Mesothelial cell of epicardium (in vitro differentiated cells): ENCODE data around the gene KCNT2. TPM values are rescaled to one million over a fixed set of nuclear protein-coding genes. Genes with fewer than 3 reads are reported as not detected.
"Not testable (repeated sequence)": the region's sequence is repeated elsewhere in the genome, so short reads cannot be mapped to it uniquely, and the experiment has no call there.

ENCODE experiments used
- DNase-seq, 2 experiments: peaks; one replicate each; pipeline ENCODE4 v3.0.0; 2021; ENCODE audit warnings: low spot score in 2 of 2; ENCODE audit not compliant: unreplicated experiment in 2 of 2
- H3K27ac Mint-ChIP-seq: 2 replicates; pipeline ENCODE4 v1.8.0; 2021; ENCODE audit warnings: mixed read lengths
- H3K27me3 Mint-ChIP-seq: 2 replicates; pipeline ENCODE4 v1.8.0; 2021; ENCODE audit warnings: low read depth, mixed read lengths
- H3K36me3 Mint-ChIP-seq: 2 replicates; pipeline ENCODE4 v1.8.0; 2021; ENCODE audit warnings: mixed read lengths
- H3K4me1 Mint-ChIP-seq: 2 replicates; pipeline ENCODE4 v1.8.0; 2021; ENCODE audit warnings: mixed read lengths
- H3K4me3 Mint-ChIP-seq: 2 replicates; pipeline ENCODE4 v1.8.0; 2021; ENCODE audit warnings: mild to moderate bottlenecking, moderate library complexity, mixed read lengths
- H3K9me3 Mint-ChIP-seq: 2 replicates; pipeline ENCODE4 v1.8.0; 2021; ENCODE audit warnings: mixed read lengths
- total RNA-seq: library from RNA; stranded (reverse); gene quantifications from 3 replicates; pipeline ENCODE4 v1.2.1, GENCODE V29; 2021
- TF ChIP-seq, protein P1 (sequence below): fragments of 200-600 bp; sonication (generic); IDR thresholded peaks from one replicate; pipeline ENCODE4 v1.5.0; 2021; ENCODE audit warnings: antibody characterized with exemption; ENCODE audit not compliant: unreplicated experiment

The KCNT2 gene
- total RNA-seq, 1 donor from 2014 or later: 25.6 TPM

DNA sequence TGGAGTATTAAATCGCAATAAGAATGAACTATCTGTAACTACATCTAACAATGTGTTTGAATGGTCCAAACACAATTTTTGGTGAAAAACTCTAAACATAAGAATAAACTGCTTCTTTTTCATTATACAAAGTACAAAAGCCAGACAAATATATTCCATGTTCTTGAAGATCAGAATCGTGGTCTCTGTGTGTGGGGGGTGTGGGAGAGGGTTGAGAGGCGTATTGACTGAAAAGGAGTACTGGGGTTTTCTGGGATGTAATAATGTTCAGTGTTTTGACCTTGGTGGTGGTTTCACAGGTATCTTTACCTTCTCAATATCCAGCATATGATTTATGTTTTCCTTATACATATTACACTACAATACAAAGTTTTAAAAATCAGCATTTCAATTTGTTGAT lies 42.8 kb upstream of the KCNT2 start:
- peaks cover 9% of the 10 kb centered on the region for H3K4me1 Mint-ChIP-seq
- no peaks in the 10 kb centered on the region for H3K36me3 Mint-ChIP-seq
- no peak overlapping the region for H3K4me3 Mint-ChIP-seq
- TF ChIP-seq, protein P1, sequence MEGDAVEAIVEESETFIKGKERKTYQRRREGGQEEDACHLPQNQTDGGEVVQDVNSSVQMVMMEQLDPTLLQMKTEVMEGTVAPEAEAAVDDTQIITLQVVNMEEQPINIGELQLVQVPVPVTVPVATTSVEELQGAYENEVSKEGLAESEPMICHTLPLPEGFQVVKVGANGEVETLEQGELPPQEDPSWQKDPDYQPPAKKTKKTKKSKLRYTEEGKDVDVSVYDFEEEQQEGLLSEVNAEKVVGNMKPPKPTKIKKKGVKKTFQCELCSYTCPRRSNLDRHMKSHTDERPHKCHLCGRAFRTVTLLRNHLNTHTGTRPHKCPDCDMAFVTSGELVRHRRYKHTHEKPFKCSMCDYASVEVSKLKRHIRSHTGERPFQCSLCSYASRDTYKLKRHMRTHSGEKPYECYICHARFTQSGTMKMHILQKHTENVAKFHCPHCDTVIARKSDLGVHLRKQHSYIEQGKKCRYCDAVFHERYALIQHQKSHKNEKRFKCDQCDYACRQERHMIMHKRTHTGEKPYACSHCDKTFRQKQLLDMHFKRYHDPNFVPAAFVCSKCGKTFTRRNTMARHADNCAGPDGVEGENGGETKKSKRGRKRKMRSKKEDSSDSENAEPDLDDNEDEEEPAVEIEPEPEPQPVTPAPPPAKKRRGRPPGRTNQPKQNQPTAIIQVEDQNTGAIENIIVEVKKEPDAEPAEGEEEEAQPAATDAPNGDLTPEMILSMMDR: no peak
- H3K27me3 Mint-ChIP-seq: no peaks in the 10 kb centered on the region
- no peak overlapping the region for H3K27ac Mint-ChIP-seq
- no peak for DNase-seq
- no peaks in the 10 kb centered on the region for H3K9me3 Mint-ChIP-seq

DNA sequence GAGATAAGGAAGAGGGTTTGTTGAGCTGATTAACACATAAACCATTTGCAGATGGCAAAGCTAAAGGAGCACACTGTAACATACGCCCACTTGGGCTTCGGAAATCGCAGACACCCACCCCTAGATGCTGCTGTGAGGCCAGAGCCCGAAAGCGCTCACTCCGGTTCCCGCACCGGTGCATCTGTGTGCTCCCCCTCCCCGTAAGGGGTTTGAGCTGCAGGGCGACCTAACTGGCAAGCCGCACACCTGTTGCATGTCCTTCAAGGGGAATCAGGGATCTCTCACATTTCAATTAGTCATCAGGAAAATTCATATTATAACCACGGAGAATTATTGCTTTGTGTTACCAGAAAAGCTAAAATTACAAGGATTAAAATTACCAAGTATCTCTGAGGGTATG lies 42.2 kb upstream of the KCNT2 start:
- Mint-ChIP-seq H3K27ac (no peak overlapping the region), H3K27me3 (no peaks in the 10 kb centered on the region), H3K4me1 (peaks cover 9% of the 10 kb centered on the region), H3K9me3 (no peaks in the 10 kb centered on the region), H3K4me3 (no peak overlapping the region), H3K36me3 (no peaks in the 10 kb centered on the region)
- no peak for DNase-seq
- TF ChIP-seq, protein P1: no peak

GRCh38 chr1:196649990-196650389 lies 41.8 kb upstream of the KCNT2 start:
- DNase-seq: no peak
- no peaks in the 10 kb centered on the region for H3K36me3 Mint-ChIP-seq
- TF ChIP-seq, protein P1: no peak
- no peak overlapping the region for H3K4me3 Mint-ChIP-seq
- no peaks in the 10 kb centered on the region for H3K27me3 Mint-ChIP-seq
- peaks cover 9% of the 10 kb centered on the region for H3K4me1 Mint-ChIP-seq
- H3K27ac Mint-ChIP-seq: no peak overlapping the region
- no peaks in the 10 kb centered on the region for H3K9me3 Mint-ChIP-seq

- H3K4me3 Mint-ChIP-seq: no peak overlapping the region
- H3K27ac Mint-ChIP-seq: no peak overlapping the region
- no peaks in the 10 kb centered on the region for H3K27me3 Mint-ChIP-seq
- no peak for DNase-seq
- H3K36me3 Mint-ChIP-seq: no peaks in the 10 kb centered on the region
- H3K4me1 Mint-ChIP-seq: no peaks in the 10 kb centered on the region
- TF ChIP-seq, protein P1: no peak
- no peaks in the 10 kb centered on the region for H3K9me3 Mint-ChIP-seq
These were observed 32.7 kb upstream of the KCNT2 start for GRCh38 chr1:196640976-196641375.

GRCh38 chr1:196639291-196639690 lies 31.1 kb upstream of the KCNT2 start:
- not testable (repeated sequence) for DNase-seq, H3K36me3 Mint-ChIP-seq, H3K27me3 Mint-ChIP-seq, H3K9me3 Mint-ChIP-seq, H3K27ac Mint-ChIP-seq, H3K4me3 Mint-ChIP-seq, H3K4me1 Mint-ChIP-seq

DNA sequence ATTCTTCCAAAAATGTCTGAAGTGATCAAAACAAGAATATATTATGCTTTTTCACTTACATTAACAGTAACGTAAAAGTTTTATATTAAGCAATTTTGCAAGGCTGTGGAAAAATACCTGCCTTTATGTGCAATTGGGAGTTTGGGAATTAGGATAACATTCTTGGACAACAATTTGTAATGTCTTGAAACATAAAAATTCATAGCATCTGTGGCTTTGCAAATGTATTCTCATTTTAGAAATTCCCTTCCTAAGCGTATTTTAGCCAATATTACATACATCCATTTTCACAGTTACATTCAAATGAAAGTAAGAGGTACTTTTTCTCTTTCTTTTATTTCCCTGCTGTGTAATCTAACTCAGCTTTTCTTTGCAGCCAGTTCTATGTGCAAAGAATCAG lies 30.2 kb upstream of the KCNT2 start:
- Mint-ChIP-seq H3K4me1 (no peaks in the 10 kb centered on the region), H3K27ac (no peak overlapping the region), H3K9me3 (peaks cover 12% of the 10 kb centered on the region), H3K4me3 (no peak overlapping the region), H3K36me3 (no peaks in the 10 kb centered on the region), H3K27me3 (no peaks in the 10 kb centered on the region)
- no peak for DNase-seq
- TF ChIP-seq, protein P1: no peak
